ENCODE data around the gene ANAPC4.

ANAPC4 gene

GRCh38 chr4:25397305-25397704 lies 20.2 kb downstream of the ANAPC4 start:
- no peaks in the 10 kb centered on the region for H3K27me3 Mint-ChIP-seq
- no peaks in the 10 kb centered on the region for H3K9me3 Mint-ChIP-seq
- peaks cover 58% of the 10 kb centered on the region for H3K36me3 Mint-ChIP-seq (ENCODE audit: insufficient read depth)
- ATAC-seq (replicated peaks; ENCODE audit: extremely low read depth, poor library complexity, severe bottlenecking) (no peak), DNase-seq (ENCODE audit: low spot score in 2 of 2) (no peak)
- H3K27ac Mint-ChIP-seq (ENCODE audit: low read depth): no peak overlapping the region
- H3K4me3 Mint-ChIP-seq: no peak overlapping the region
- peaks cover 22% of the 10 kb centered on the region for H3K4me1 Mint-ChIP-seq

- no peaks in the 10 kb centered on the region for H3K27me3 Mint-ChIP-seq
- no peak overlapping the region for H3K4me3 Mint-ChIP-seq
- no peak for ATAC-seq (replicated peaks; ENCODE audit: extremely low read depth, poor library complexity, severe bottlenecking)
- H3K4me1 Mint-ChIP-seq: peaks cover 22% of the 10 kb centered on the region
- DNase-seq (ENCODE audit: low spot score in 2 of 2): no peak
- H3K36me3 Mint-ChIP-seq (ENCODE audit: insufficient read depth): peaks cover 53% of the 10 kb centered on the region
- H3K27ac Mint-ChIP-seq (ENCODE audit: low read depth): peak overlapping the region; percentile 4
- no peaks in the 10 kb centered on the region for H3K9me3 Mint-ChIP-seq
These were observed 22.4 kb downstream of the ANAPC4 start for GRCh38 chr4:25399510-25399909.

GRCh38 chr4:25401066-25401465 lies 24.0 kb downstream of the ANAPC4 start:
- Mint-ChIP-seq H3K4me1 (peaks cover 22% of the 10 kb centered on the region), H3K9me3 (no peaks in the 10 kb centered on the region), H3K36me3 (ENCODE audit: insufficient read depth) (peaks cover 49% of the 10 kb centered on the region), H3K27me3 (no peaks in the 10 kb centered on the region), H3K27ac (ENCODE audit: low read depth) (no peak overlapping the region), H3K4me3 (no peak overlapping the region)
- ATAC-seq (replicated peaks; ENCODE audit: extremely low read depth, poor library complexity, severe bottlenecking): no peak
- DNase-seq (ENCODE audit: low spot score in 2 of 2): no peak

GRCh38 chr4:25402521-25402920 lies 25.5 kb downstream of the ANAPC4 start:
- H3K4me1 Mint-ChIP-seq: peaks cover 22% of the 10 kb centered on the region
- no peak for DNase-seq (ENCODE audit: low spot score in 2 of 2)
- H3K9me3 Mint-ChIP-seq: no peaks in the 10 kb centered on the region
- H3K4me3 Mint-ChIP-seq: no peak overlapping the region
- H3K27me3 Mint-ChIP-seq: no peaks in the 10 kb centered on the region
- ATAC-seq (replicated peaks; ENCODE audit: extremely low read depth, poor library complexity, severe bottlenecking): no peak
- H3K36me3 Mint-ChIP-seq (ENCODE audit: insufficient read depth): peaks cover 48% of the 10 kb centered on the region
- H3K27ac Mint-ChIP-seq (ENCODE audit: low read depth): no peak overlapping the region

GRCh38 chr4:25403699-25404098 lies 26.6 kb downstream of the ANAPC4 start:
- Mint-ChIP-seq H3K36me3 (ENCODE audit: insufficient read depth) (peaks cover 46% of the 10 kb centered on the region), H3K9me3 (no peaks in the 10 kb centered on the region), H3K27me3 (no peaks in the 10 kb centered on the region), H3K4me1 (peaks cover 14% of the 10 kb centered on the region), H3K27ac (ENCODE audit: low read depth) (no peak overlapping the region), H3K4me3 (no peak overlapping the region)
- ATAC-seq (replicated peaks; ENCODE audit: extremely low read depth, poor library complexity, severe bottlenecking) (no peak), DNase-seq (ENCODE audit: low spot score in 2 of 2) (no peak)

- Mint-ChIP-seq H3K4me1 (peaks cover 4% of the 10 kb centered on the region), H3K9me3 (no peaks in the 10 kb centered on the region)
These were observed 28.4 kb downstream of the ANAPC4 start for GRCh38 chr4:25405453-25405852.

GRCh38 chr4:25406081-25406692 lies 29.1 kb downstream of the ANAPC4 start:
- no peak for DNase-seq (ENCODE audit: low spot score in 2 of 2)
- no peaks in the 10 kb centered on the region for H3K9me3 Mint-ChIP-seq
- peaks cover 57% of the 10 kb centered on the region for H3K36me3 Mint-ChIP-seq (ENCODE audit: insufficient read depth)

More at GRCh38 chr4:25405453-25405852, 28.4 kb downstream of the ANAPC4 start:
- DNase-seq (ENCODE audit: low spot score in 2 of 2): no peak
- no peaks in the 10 kb centered on the region for H3K27me3 Mint-ChIP-seq
- ATAC-seq (replicated peaks; ENCODE audit: extremely low read depth, poor library complexity, severe bottlenecking): no peak
- H3K36me3 Mint-ChIP-seq (ENCODE audit: insufficient read depth): peaks cover 54% of the 10 kb centered on the region
- no peak overlapping the region for H3K4me3 Mint-ChIP-seq
- H3K27ac Mint-ChIP-seq (ENCODE audit: low read depth): no peak overlapping the region

GRCh38 chr4:25410820-25411529 lies 33.9 kb downstream of the ANAPC4 start:
- H3K4me3 Mint-ChIP-seq: no peak overlapping the region
- DNase-seq (ENCODE audit: low spot score in 2 of 2): no peak
- no peaks in the 10 kb centered on the region for H3K9me3 Mint-ChIP-seq
- peaks cover 68% of the 10 kb centered on the region for H3K36me3 Mint-ChIP-seq (ENCODE audit: insufficient read depth)
- no peak for ATAC-seq (replicated peaks; ENCODE audit: extremely low read depth, poor library complexity, severe bottlenecking)
- no peaks in the 10 kb centered on the region for H3K27me3 Mint-ChIP-seq
- H3K4me1 Mint-ChIP-seq: no peaks in the 10 kb centered on the region
- H3K27ac Mint-ChIP-seq (ENCODE audit: low read depth): no peak overlapping the region

More at GRCh38 chr4:25406081-25406692, 29.1 kb downstream of the ANAPC4 start:
- Mint-ChIP-seq H3K4me1 (no peaks in the 10 kb centered on the region), H3K27me3 (no peaks in the 10 kb centered on the region), H3K27ac (ENCODE audit: low read depth) (no peak overlapping the region), H3K4me3 (no peak overlapping the region)
- no peak for ATAC-seq (replicated peaks; ENCODE audit: extremely low read depth, poor library complexity, severe bottlenecking)

GRCh38 chr4:25413261-25413660 lies 36.2 kb downstream of the ANAPC4 start:
- DNase-seq (ENCODE audit: low spot score in 2 of 2) (no peak), ATAC-seq (replicated peaks; ENCODE audit: extremely low read depth, poor library complexity, severe bottlenecking) (no peak)
- no peak overlapping the region for H3K4me3 Mint-ChIP-seq
- H3K27me3 Mint-ChIP-seq: no peaks in the 10 kb centered on the region
- H3K36me3 Mint-ChIP-seq (ENCODE audit: insufficient read depth): peaks cover 64% of the 10 kb centered on the region
- H3K4me1 Mint-ChIP-seq: no peaks in the 10 kb centered on the region
- no peak overlapping the region for H3K27ac Mint-ChIP-seq (ENCODE audit: low read depth)
- H3K9me3 Mint-ChIP-seq: no peaks in the 10 kb centered on the region

GRCh38 chr4:25417014-25417413 lies 40.0 kb downstream of the ANAPC4 start:
- DNase-seq (ENCODE audit: low spot score in 2 of 2): no peak
- Mint-ChIP-seq H3K27ac (ENCODE audit: low read depth) (no peak overlapping the region), H3K9me3 (no peaks in the 10 kb centered on the region)

GRCh38 chr4:25420931-25421330 lies 43.9 kb downstream of the ANAPC4 start:
- Mint-ChIP-seq H3K36me3 (ENCODE audit: insufficient read depth) (peaks cover 20% of the 10 kb centered on the region), H3K9me3 (no peaks in the 10 kb centered on the region), H3K27ac (ENCODE audit: low read depth) (no peak overlapping the region), H3K27me3 (no peaks in the 10 kb centered on the region), H3K4me3 (no peak overlapping the region), H3K4me1 (no peaks in the 10 kb centered on the region)
- no peak for ATAC-seq (replicated peaks; ENCODE audit: extremely low read depth, poor library complexity, severe bottlenecking)
- DNase-seq (ENCODE audit: low spot score in 2 of 2): no peak

More at GRCh38 chr4:25417014-25417413, 40.0 kb downstream of the ANAPC4 start:
- Mint-ChIP-seq H3K4me3 (no peak overlapping the region), H3K36me3 (ENCODE audit: insufficient read depth) (peaks cover 48% of the 10 kb centered on the region), H3K27me3 (no peaks in the 10 kb centered on the region), H3K4me1 (no peaks in the 10 kb centered on the region)
- no peak for ATAC-seq (replicated peaks; ENCODE audit: extremely low read depth, poor library complexity, severe bottlenecking)

- Mint-ChIP-seq H3K27ac (ENCODE audit: low read depth) (no peak overlapping the region), H3K27me3 (no peaks in the 10 kb centered on the region), H3K4me3 (no peak overlapping the region), H3K36me3 (ENCODE audit: insufficient read depth) (peaks cover 16% of the 10 kb centered on the region), H3K9me3 (no peaks in the 10 kb centered on the region), H3K4me1 (no peaks in the 10 kb centered on the region)
- ATAC-seq (replicated peaks; ENCODE audit: extremely low read depth, poor library complexity, severe bottlenecking): no peak
- no peak for DNase-seq (ENCODE audit: low spot score in 2 of 2)
These were observed 44.9 kb downstream of the ANAPC4 start for GRCh38 chr4:25421816-25422525.

- Mint-ChIP-seq H3K9me3 (no peaks in the 10 kb centered on the region), H3K4me3 (no peak overlapping the region), H3K27me3 (no peaks in the 10 kb centered on the region), H3K36me3 (ENCODE audit: insufficient read depth) (peaks cover 10% of the 10 kb centered on the region), H3K27ac (ENCODE audit: low read depth) (no peak overlapping the region), H3K4me1 (no peaks in the 10 kb centered on the region)
- DNase-seq (ENCODE audit: low spot score in 2 of 2) (no peak), ATAC-seq (replicated peaks; ENCODE audit: extremely low read depth, poor library complexity, severe bottlenecking) (no peak)
These were observed 46.5 kb downstream of the ANAPC4 start for GRCh38 chr4:25423548-25423947.
